GM20431 (cell line): ENCODE results near the gene KRTDAP.

Experiments used
- in situ Hi-C: fragments of 300-500 bp; cut with MseI, MboI; formaldehyde crosslinking; loops from one replicate; pipeline ENCODE4 v1.15.0; 2020; ENCODE audit warnings: low sequenced_read_pairs; ENCODE audit not compliant: unreplicated experiment

Gene KRTDAP

GRCh38 chr19:35513628-35514281, 23.5 kb upstream of the KRTDAP start, which contains the start of gene DMKN:
Gene DMKN, minus strand, starts transcription at chr19:35513649. Its CDS starts 174 bp downstream, at chr19:35513475.
- in situ Hi-C loops: no loop called here

DNA sequence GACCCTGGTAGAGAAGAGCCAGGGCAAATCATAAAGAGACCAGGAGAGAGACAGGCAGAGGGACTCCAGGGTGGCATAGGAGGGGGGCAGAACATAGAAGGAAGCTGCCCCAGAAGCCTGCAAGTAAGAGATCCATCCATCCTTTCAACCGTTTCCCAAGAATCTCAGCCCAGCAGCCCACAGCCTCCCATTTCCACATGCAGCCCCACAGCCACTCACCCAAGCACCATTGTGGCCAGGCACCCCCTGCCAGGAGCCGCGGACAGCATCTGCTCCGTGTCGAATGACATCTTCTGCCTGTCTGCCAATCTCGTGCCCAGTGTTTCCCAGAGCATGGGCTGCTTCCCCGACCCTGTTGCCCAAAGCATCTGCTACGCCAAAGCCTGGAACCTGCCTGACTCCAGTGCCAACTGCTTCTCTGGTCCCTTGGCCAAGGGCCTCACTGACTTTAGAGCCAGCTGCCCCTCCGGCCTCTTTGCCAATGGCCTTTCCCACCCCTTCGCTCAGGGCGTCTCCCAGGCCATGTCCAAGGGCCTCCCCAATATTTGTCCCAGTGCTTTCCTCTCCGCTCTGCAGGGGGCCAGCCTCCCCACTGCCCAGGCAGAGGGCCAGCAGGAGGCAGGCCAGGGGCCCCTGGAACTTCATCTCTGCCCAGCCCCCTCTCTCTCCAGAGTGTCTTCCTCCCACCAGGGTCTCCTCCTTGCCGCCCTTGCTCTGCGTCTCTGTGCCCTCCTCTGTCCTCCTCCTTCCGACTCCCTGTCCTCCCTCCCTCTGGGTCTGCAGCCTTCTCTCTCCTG, 22.8 kb upstream of the KRTDAP start:
- in situ Hi-C loops: no loop called here

- in situ Hi-C loops: no loop called here
Observed at GRCh38 chr19:35511337-35511736, 21.1 kb upstream of the KRTDAP start.

GRCh38 chr19:35510626-35510964, 20.3 kb upstream of the KRTDAP start:
- in situ Hi-C loops: no loop called here

DNA sequence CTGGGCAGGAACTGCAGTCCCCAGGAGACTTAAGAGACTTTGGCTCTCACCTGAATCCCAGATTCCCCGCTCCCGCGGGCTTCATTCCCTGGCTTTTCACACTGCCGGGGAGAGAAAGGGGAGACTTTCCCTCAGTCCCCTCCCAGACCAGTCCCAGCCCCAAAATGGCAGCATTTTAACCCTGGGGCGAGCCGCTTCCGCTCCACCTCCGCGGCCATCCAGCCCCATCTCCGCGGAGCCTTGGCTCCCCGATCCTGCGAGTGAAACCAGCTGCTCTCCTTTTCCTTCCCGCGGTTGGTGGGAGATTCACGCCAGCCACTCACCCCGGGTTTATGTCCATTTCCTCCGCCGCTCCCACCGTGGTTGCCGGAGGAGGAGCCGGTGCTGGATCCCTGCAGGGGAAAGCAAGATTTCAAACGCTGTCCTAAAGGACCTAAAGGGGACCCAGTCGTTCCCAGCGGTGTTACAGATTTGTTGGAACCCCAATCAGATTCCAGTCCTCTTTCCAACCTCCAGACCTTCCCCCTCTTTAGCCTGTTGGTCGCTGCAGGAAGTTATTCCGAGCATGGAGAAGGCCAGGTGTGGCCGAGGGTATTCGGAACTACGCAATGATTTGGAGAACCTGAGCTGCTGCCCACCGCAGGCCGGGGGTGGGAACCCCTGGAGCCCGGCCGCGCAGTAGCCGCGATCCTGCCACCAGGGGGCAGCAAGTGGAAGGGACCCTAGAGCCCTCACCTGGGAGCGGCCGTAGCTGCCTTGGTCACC, 19.8 kb upstream of the KRTDAP start:
- in situ Hi-C loops: no loop called here

GRCh38 chr19:35509018-35509652, 18.9 kb upstream of the KRTDAP start:
- in situ Hi-C loops: no loop called here

DNA sequence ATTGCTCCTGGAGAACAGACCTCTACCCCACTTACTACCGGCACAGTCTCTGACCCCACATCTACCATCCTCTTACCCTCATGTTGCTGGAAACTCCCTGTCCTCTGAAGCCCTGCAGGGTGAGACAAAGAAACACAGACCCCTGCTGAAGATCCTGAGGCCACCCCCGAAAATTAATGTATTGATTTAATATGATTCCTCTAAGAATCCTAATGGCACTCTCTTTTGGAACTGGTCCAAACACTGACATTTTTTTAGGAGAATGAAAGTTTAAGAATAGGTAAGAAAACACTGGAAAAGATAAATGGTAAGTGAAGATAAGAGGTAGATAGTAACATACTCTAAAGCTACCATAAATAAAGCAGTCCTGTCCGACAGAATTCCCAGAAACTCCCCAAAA, 17.9 kb upstream of the KRTDAP start:
- in situ Hi-C loops: no loop called here

DNA sequence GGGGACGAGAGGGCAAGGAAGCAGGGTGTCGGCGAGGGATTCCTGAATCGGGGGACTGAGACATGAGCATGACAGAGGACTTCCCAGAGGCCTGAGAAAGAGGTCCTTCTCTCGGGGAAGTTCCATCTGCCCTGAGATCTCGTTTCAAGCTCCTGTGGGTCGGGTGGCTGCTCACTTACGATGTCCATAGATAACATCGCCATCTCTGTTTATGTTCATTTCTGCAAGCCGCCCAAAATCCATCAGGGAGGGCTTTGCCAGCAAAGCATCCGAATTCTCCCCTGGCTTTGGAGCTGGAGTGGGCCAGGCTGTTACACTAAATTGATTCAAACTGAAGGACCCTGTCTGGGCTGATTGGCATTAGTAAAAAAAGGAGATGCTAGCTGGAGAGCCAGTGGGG, 17.3 kb upstream of the KRTDAP start:
- in situ Hi-C loops: no loop called here

DNA sequence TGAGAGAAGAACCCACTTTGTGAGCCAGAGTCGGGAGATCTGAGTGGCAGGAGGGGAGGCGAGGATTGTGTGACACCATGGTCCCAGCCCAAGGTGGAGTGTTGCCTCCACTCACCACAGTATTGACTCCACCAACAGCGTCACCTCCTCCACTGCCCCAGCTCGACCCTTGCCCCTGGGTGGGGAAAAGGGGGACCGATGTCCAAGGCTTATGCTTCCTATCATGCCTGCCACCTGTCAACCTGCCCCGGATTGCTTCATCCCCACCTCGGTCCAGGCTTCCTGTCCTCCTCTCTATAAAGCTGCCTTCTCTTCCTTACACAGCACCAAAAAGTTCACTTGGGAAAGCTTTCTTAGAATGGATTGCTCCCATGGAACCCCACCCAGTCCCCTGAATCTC, 15.7 kb upstream of the KRTDAP start:
- in situ Hi-C loops: no loop called here

DNA sequence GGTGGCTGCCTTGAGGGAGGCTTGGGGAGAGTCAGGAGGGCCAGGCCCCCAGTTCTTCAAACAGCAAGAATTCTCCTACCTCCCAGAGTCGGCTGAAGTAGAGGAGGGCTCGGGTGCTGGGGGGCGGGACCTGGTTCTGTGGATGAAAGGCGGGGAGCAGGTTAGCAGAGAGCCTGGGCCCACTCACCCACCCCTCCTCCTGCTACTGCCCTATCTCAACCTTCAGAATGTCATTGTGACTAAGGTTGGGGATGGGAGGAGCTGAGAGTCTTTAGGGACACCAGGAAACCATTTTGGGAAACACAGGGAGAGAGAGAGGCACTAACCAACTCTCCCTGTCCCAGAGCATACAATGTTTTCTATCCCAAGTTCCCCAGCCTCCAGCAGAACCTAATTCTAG, 12.5 kb upstream of the KRTDAP start:
- in situ Hi-C loops: no loop called here

DNA sequence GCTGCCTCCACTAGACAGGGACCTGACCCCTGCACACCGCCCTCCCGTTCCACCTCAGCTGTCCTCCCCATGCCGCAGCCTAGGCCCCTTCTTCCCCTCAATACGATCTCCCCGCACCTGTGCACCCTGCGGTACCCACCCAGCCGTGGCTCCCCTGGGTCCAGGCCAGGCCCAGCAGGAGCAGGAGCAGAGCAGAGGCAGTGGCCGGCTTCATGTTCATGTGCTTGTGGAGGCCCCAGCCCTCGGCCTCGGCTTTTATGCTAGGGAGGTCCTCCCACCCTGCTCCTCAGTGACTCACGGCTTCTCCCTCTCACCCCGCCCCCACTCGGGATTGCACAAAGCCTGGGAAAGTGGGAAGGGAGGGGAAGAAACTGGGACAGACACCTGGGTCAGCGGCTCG, 11.4 kb upstream of the KRTDAP start:
- in situ Hi-C loops: no loop called here

GRCh38 chr19:35500611-35501010, 10.3 kb upstream of the KRTDAP start:
- in situ Hi-C loops: no loop called here

- in situ Hi-C loops: no loop called here
Observed at GRCh38 chr19:35498984-35499527, 8.8 kb upstream of the KRTDAP start.

GRCh38 chr19:35498220-35498619, 8.0 kb upstream of the KRTDAP start:
- in situ Hi-C loops: no loop called here

DNA sequence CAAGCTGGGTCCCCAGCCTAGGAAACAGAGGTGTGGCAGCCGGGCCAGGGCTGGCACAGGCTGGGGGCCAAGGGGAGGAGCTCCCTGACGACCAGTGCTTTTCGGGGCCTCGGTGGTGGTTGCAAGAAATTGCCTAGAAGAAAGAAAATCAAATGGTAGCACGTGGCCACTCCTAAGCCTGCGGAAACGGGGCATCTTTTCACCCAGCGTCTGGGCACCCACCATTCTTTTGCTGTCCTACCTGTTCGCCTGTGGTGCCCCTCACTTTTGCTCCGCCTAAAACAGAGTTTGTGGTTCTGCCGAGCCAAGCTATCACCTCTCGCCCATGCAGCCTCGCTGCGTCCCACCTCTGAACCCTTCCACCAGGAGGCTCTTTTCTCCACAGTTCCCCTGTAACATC, 7.1 kb upstream of the KRTDAP start:
- in situ Hi-C loops: no loop called here

DNA sequence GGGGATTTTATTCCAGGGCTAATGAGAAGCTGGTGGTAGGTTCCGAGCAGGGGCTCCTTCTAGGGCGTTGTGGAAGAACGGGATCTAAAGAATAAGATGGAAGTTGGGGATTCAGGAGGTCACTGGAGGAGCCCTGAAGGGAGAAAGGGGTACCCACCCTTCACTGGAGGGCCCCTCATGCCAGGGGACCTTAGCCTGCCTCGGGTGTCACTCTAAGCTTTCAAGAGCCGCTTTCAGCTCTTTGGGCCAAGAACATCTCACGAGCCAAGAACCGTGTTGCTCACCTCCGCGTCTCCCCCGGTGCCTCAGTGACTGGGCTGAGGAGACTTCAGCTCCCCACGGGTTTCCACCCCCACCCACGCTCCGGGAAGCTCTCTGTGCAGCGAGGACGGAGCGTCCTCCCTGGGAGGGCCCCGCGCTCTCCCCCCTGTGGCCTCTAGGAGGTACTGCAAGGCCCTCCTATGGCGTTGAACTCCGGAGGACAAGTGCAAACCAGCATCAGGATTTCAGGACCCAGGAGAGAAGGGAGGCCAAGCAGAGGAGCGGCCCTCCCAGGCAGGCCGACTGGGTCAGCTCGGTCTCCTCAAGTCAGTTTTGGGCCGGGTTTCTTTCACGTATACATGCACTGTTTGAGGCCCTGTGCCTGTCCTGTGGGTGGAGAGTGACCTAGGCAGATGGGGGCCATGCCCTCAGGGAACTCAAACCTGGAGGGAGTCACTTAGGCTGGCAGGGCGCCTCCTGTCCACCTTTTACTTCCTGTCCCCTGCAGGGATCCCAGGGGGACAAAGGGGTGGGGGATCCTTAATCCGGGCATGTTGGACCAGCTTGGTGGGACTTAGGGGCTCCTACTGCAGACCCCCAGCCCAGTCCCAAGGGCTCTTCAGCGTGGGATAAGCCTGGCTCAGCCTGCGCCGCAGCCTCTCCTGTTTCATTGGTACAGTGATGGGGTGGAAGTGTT, 5.1 kb upstream of the KRTDAP start:
- in situ Hi-C loops: no loop called here

GRCh38 chr19:35493971-35494370, 3.7 kb upstream of the KRTDAP start:
- in situ Hi-C loops: no loop called here

GRCh38 chr19:35491836-35492360, 1.6 kb upstream of the KRTDAP start:
- in situ Hi-C loops: no loop called here

DNA sequence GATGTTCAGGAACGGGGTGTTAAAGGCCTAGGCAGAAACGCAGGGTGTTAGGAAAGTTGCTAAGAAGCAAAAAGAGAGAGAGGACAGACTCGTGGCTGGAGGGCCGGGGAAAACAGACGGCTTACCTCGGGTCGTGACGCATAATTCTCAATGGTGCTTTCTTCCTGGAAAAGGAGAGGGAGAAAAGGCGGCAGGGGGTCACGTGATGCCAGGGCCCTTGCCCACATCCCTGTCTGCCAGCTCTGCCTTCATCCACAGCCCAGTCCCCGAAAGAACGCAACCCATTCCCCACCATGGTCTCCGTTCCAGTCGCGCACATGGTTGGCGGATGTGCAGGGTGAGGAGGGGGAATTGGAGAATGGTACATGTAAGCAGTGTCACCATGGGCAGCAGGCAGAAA, 1.6 kb downstream of the KRTDAP start:
- in situ Hi-C loops: no loop called here
